Measurements from ENCODE around the gene SLC26A2. TPM values are rescaled to one million over a fixed set of nuclear protein-coding genes. Genes with fewer than 3 reads are reported as not detected.
"Not testable (repeated sequence)": the region's sequence is repeated elsewhere in the genome, so short reads cannot be mapped to it uniquely, and the experiment has no call there.

SLC26A2 gene
- polyA plus RNA-seq, 3 donors: 20.7 to 21.0 (median 20.7) TPM

- DNase-seq (ENCODE audit: low read depth in 3 of 3, low spot score in 2 of 3): peak; percentile 85 to 87 (median 86)
Measured at GRCh38 chr5:150000256-150000989, 39.9 kb downstream of the SLC26A2 start, which contains the start of the genes HMGXB3 and TIGD6. Gene HMGXB3, plus strand, starts transcription at chr5:150000739. Its CDS starts 4,114 bp downstream, at chr5:150004853. Gene TIGD6, minus strand, starts transcription at chr5:150000654. Its CDS starts 4,306 bp downstream, at chr5:149996348.

DNA sequence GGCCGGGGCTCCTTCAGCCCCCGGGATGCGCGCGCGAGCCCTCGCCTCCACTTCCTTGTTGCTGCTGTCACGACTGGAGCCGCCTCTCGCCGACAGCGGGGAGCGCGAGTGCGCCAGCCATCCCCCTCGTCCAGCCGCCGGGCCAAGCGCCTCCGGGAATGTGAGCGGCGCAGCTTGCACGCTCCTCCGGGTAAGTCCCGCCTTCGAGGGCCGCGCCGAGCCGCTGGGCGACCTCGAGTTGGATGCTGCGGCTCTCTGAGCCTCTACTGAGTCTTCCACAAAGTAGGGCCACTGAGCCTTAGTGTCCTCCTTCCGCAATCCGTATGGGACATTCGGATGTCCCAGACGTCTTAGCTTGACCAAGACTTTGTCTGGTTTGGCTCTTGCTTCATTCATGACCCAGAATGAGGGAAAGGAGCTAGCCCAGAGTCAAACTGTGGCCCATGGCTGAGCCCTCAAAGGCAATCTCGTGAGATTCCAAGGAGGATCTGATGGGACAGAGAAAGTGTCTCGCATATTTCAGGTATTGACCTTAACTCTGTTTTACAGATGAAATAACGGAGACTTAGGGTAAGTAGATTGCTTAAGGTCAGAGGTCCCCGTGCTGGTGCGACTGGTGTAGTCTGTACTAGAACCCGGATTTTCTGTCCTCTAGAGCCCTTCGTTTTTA, 40.6 kb downstream of the SLC26A2 start:
- no peak for DNase-seq (ENCODE audit: low read depth in 3 of 3, low spot score in 2 of 3)

DNA sequence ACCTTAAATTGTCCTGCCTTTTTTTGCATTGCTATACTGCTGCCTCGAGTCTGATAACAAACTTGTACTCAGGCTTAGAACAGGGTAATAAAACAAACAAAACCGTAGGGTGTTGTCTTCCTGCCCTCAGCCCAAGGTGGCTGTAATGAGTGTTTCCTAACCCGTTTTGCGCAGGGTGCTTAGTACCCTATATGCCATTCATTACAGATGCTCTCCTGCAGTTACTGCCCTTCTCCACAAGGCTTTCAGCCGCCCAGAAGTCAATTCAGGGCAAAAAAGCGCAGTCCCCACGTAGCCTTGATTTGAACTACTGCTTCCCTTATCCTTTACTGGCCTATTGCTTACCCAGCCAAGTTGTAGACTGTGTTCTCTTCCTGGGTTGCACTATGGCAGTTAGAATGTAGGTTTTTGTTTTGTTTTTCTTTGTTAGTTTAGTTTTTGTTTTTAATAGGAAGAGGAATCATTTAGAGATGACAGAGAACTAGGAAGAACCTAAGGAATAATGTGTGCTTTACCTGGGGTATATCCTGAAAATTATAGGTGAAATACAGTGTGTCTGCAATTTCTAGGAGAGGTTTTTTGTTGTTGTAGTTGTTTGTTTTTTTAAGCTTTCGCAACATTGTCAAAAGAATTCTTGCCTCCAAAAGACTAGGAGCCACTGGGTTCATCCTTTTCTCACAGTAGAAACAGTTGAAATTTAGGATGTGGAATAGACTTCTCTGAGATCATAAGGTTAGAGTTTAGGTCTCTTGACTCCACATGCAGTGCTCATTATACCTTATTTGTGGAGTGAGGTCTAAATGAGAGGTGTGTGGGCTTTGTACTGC, 41.3 kb downstream of the SLC26A2 start:
- DNase-seq (ENCODE audit: low read depth in 3 of 3, low spot score in 2 of 3): no peak

DNA sequence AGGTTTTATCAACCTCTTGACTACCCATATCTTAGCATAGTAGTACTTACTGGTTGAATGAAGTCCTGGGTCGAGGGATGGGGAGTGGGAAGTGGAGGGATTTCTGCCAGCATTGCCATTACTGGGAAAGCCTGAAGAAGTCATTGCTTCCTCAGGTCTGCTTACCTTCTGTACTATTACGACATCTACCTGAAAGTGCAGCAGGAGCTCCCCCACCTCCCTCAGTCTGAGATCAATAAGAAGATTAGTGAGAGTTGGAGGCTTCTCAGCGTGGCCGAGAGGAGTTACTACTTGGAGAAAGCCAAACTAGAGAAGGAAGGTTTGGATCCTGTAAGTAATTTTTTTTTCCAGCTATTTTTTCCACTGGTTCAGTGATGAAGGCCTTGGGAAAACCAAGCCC, 45.8 kb downstream of the SLC26A2 start:
- no peak for DNase-seq (ENCODE audit: low read depth in 3 of 3, low spot score in 2 of 3)

GRCh38 chr5:150007050-150007449, 46.5 kb downstream of the SLC26A2 start:
- no peak for DNase-seq (ENCODE audit: low read depth in 3 of 3, low spot score in 2 of 3)

DNA sequence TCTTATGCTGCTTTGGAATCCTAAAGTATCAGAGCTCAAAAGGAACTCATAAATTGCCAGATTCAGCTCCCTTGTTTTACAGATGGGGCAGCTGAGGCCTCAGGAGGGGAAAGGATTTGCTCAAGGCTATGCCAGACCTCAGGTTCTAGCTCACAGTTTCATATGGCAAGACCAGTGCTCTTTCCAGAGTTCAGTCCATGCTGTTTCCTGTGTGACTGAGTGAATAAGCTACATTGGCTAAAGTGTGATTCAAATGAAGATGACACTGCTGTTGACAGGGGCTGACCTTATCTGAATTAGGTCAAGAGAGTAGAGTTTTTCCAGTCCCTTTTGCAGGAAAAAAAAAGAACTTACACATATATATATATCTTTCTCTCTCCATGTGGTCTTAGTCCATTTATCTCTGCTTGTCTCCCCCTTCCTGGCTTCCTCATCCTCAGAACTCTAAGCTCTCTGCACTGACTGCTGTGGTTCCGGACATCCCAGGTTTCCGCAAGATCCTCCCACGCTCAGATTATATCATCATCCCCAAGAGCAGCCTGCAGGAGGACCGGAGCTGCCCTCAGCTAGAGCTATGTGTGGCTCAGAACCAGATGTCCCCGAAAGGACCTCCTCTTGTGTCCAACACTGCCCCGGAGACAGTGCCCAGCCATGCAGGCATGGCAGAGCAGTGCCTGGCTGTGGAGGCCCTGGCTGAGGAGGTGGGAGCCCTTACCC, 49.3 kb downstream of the SLC26A2 start:
- DNase-seq (ENCODE audit: low read depth in 3 of 3, low spot score in 2 of 3): no peak

GRCh38 chr5:150013931-150014330, 53.4 kb downstream of the SLC26A2 start:
- DNase-seq (ENCODE audit: low read depth in 3 of 3, low spot score in 2 of 3): no peak

DNA sequence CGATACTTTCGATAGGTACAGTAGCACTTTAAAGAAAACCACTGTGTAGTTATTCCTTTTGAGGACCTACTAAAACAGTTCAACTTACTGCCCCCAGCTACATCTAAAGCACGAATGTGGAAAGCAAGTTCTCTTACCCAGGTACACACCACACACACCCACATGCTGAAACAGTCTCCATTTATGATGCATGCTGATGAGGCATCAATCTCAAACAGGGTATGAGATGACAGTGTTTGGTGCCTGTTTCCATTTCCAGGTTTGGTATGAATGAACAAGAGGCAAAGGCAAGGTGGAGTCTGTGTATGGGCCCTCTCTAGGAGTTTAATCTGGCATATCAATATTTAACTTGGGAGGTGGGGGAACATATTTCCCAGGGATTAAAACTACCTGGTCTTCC, 53.9 kb downstream of the SLC26A2 start:
- DNase-seq (ENCODE audit: low read depth in 3 of 3, low spot score in 2 of 3): no peak

GRCh38 chr5:150015415-150015814, 54.9 kb downstream of the SLC26A2 start:
- no peak for DNase-seq (ENCODE audit: low read depth in 3 of 3, low spot score in 2 of 3)

DNA sequence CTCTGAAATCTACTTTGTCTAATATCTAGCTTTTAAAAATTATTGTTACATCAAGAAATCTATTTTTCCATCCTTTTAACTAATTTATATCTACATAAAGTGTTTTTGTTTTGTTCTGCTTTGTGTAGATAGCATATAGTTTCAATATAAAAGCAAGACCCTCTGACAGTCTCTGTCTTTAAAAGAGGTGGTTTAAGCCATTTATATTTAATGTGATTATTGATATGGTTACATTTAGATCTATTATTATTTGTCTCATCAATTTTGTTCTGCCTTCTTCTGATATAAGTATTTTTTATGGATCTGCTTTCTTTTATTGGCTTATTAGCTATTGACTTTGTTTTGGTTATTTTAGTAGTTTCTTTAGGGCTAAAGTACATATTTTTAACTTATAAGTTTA, 56.0 kb downstream of the SLC26A2 start:
- no peak for DNase-seq (ENCODE audit: low read depth in 3 of 3, low spot score in 2 of 3)

DNA sequence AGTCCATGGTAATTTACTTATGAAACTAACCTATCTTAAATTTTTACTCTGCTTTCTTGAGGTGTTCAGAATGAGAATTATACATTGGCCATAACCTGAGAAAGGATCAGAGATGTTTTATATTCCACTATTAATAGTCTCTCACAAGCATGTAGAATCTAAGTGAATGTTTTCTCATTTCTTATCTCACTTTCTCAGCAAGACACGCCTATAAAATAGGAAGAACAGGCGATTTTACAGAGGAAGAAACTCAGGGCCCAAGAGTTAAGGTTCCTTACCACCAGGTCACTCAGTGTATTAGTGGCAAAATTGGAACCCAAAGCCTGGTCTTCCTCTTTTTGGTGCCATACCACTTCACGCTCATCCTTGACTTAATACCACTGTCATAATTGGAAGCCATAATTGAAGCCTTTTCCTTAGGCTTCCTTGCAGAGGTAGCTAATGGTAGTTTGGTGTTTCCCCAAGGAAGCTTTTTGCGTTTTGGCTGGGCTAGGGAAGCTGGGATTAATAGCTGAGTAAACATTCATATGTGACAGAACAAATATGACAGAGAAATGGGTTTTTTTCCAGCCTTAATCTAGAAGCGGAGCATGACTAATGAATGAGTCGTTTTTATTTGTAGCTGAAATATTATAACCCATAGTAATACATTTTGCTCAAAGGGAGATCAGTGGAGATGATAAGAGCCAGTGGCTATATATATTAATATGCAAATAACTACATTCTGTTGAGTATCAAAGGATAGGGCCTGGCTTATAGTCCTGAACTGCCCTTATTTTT, 56.9 kb downstream of the SLC26A2 start:
- no peak for DNase-seq (ENCODE audit: low read depth in 3 of 3, low spot score in 2 of 3)

- no peak for DNase-seq (ENCODE audit: low read depth in 3 of 3, low spot score in 2 of 3)
Measured at GRCh38 chr5:150020249-150020648, 59.7 kb downstream of the SLC26A2 start.

GRCh38 chr5:150021491-150022157, 61.1 kb downstream of the SLC26A2 start:
- DNase-seq (ENCODE audit: low read depth in 3 of 3, low spot score in 2 of 3): no peak

DNA sequence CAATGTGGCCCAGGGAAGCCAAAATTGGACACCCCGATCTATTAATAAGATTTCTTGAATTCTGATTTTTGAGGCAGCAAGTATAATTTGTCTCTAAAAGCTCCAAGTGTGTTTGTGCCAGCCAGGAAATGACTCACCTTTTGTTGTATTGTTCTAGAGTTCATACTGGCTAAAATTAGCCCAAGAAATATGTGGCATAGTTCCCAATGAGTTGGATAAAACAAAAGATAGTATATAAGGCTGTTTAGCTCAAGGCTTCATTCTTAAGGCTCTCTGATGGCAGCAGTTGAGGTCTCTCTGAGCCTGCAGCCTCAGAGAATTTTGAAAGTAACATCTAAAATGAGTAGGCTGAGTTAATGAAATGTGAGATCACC, 61.6 kb downstream of the SLC26A2 start:
- no peak for DNase-seq (ENCODE audit: low read depth in 3 of 3, low spot score in 2 of 3)

- no peak for DNase-seq (ENCODE audit: low read depth in 3 of 3, low spot score in 2 of 3)
Measured at GRCh38 chr5:150022681-150023080, 62.1 kb downstream of the SLC26A2 start.

DNA sequence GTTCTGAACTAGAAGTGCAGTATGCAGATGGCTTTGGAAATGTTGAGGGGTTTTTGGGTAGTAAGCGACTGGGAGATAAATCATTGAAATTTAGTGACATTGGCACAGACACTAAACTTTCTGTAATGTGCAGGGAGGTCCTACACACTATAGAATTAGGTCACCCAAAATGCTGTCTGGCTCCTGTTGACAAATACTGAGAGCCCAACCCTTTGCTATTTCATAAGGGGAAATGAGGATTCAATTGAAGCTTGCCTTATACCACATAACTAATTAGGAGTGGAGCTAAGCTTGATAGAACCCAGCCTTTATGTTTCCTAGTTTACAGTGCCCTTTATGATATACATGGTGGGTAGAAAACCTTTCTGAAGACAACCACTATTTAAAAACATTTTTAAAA, 62.6 kb downstream of the SLC26A2 start:
- no peak for DNase-seq (ENCODE audit: low read depth in 3 of 3, low spot score in 2 of 3)

DNA sequence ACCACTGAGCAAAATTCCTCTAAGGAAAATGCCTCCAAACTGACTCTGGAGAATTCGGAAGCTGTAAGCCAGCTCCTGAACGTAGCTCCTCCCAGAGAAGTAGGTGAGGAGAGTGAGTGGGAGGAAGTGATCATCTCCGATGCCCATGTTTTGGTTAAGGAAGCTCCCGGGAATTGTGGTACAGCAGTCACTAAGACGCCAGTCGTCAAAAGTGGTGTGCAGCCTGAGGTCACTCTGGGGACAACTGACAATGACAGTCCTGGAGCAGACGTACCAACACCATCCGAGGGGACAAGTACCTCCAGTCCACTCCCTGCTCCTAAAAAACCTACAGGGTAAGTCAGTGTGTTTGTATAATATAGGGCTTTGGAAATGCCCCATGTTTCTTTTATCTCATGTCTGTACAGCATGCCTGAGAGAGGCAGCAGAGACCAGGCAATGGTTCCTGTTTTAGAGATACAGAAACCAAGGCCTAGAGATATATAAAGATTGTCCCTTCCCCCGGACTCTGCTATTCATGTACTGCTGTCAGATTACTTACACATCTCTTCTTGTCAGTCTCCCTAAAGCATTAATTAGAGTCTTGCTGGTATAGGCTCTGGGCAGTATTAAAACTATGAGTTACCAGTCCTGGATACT, 63.9 kb downstream of the SLC26A2 start:
- DNase-seq (ENCODE audit: low read depth in 3 of 3, low spot score in 2 of 3): no peak

DNA sequence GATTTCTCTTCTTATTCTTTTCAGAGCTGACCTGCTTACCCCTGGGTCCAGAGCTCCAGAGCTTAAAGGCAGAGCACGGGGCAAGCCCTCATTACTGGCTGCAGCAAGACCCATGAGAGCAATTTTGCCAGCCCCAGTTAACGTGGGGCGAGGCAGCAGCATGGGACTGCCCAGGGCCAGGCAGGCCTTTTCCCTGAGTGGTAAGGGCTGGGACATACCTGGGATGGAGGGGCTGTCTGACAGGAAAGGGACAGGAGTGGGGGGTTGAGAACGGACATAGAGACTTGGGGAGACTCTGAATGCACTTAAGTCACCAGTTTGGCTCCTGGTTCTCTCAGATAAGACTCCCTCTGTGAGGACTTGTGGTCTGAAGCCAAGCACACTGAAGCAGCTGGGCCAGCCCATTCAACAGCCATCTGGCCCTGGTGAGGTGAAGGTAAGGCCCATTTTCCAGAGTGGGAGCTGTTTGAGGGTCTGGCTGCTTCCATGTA, 66.2 kb downstream of the SLC26A2 start:
- no peak for DNase-seq (ENCODE audit: low read depth in 3 of 3, low spot score in 2 of 3)

DNA sequence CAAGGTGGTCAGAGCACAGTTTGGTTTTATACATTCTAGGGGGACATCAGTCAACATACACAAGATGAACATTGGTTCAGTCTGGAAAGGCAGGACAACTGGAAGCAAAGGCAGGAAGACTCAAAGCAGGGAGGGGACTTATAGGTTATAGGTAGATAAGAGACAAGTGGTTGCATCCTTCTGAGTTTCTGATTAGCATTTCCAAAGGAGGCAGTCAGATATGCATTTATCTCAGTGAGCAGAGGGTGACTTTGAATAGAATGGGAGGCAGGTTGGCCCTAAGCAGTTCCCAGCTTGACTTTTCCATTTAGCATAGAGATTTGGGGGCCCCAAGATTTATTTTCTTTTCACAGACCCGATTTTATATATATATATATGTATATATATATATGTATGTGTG, 67.5 kb downstream of the SLC26A2 start:
- not testable (repeated sequence) for DNase-seq (ENCODE audit: low read depth in 3 of 3, low spot score in 2 of 3)

Measured in right renal cortex interstitium (tissue), 3 donors.